Measurements from ENCODE around the gene PDE2A.

The PDE2A gene

DNA sequence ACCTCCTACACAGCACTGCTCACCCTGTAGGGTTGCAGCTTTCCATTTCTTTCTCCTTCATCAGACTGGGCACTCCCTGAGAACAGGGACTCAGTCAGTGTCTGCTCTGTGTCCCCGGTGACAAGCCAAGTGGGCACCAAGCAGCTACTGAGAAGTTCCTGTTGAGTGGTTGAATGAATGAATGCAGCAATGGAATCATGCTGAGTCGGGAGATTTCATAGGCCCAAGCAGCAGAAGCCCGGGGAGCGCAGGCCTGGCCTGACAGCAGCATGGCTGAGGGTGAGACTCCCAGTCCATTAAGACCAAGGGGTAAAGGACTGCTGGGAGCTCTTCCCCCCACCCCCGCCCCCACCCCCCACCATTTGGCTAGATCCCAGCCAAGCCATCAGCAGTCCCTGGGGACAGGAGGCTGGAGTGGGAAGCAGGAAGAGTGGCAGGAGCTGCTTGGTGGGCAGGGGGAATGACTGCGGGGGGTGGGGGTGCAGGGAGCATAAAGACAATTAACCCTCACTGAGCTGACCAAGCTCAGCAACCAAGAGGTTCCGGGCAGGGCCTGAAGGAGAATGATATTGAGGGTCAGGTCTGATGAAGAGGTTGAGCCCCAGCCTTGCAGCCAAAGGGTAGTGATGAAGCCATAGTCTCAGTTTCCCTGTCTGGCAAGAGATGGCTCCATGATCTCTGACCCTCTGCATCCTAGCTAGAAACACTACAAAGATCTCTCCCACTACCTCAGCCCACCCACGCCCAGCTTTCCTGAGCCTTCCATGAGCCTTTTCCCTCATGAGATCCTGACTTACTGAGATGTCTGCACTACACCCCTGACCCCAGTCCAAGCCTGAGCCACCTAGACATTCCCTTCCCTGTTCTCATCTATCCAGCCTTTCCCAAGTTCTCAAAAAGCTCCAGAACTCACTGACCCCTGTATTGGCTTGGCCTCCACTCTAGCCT, 2.8 kb downstream of the PDE2A start:
- Histone ChIP-seq H3K36me3 (replicated peaks) (no peaks in the 10 kb centered on the region), H3K27me3 (ENCODE audit: low read depth) (peaks cover 21% of the 10 kb centered on the region), H3K9me3 (peaks cover 5% of the 10 kb centered on the region; the same call in 1 of the 2 replicates), H3K4me3 (no peak overlapping the region), H3K4me1 (no peaks in the 10 kb centered on the region)
- no peak for DNase-seq (ENCODE audit: low spot score in 2 of 2)
- in situ Hi-C loops (cut with MboI; ENCODE audit: low sequenced_read_pairs), result no loop called here

DNA sequence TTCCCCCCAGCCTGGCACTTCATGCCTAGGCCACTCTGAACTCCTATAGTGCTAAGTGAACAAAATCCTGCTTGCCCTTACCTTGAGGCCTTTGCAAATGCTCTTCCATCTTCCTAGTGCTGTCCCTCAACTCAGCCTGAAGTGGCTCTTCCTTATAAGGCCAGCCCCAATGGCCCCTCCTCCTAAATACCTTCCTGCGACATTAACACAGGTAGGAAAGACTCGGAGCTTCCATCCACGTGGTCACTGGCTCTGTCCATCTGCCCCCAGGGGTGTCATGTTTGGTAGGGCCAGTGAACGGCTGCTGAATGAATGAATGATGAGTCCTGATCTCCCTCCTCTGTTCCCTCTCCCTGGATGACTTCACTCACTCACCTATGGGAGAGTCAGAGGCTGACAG, 4.2 kb downstream of the PDE2A start:
- Histone ChIP-seq H3K36me3 (replicated peaks) (no peaks in the 10 kb centered on the region), H3K4me1 (no peaks in the 10 kb centered on the region), H3K9me3 (peaks cover 5% of the 10 kb centered on the region; the same call in 1 of the 2 replicates), H3K27me3 (ENCODE audit: low read depth) (peaks cover 10% of the 10 kb centered on the region; the same call in 1 of the 2 replicates), H3K4me3 (no peak overlapping the region)
- DNase-seq (ENCODE audit: low spot score in 2 of 2), result no peak
- in situ Hi-C loops (cut with MboI; ENCODE audit: low sequenced_read_pairs), result no loop called here

GRCh38 chr11:72669527-72669926, 4.7 kb downstream of the PDE2A start:
- Histone ChIP-seq H3K4me1 (no peaks in the 10 kb centered on the region), H3K27me3 (ENCODE audit: low read depth) (peaks cover 6% of the 10 kb centered on the region; the same call in 1 of the 2 replicates), H3K9me3 (peaks cover 5% of the 10 kb centered on the region; the same call in 1 of the 2 replicates), H3K4me3 (no peak overlapping the region), H3K36me3 (replicated peaks) (no peaks in the 10 kb centered on the region)
- in situ Hi-C loops (cut with MboI; ENCODE audit: low sequenced_read_pairs), result no loop called here
- DNase-seq (ENCODE audit: low spot score in 2 of 2), result no peak

DNA sequence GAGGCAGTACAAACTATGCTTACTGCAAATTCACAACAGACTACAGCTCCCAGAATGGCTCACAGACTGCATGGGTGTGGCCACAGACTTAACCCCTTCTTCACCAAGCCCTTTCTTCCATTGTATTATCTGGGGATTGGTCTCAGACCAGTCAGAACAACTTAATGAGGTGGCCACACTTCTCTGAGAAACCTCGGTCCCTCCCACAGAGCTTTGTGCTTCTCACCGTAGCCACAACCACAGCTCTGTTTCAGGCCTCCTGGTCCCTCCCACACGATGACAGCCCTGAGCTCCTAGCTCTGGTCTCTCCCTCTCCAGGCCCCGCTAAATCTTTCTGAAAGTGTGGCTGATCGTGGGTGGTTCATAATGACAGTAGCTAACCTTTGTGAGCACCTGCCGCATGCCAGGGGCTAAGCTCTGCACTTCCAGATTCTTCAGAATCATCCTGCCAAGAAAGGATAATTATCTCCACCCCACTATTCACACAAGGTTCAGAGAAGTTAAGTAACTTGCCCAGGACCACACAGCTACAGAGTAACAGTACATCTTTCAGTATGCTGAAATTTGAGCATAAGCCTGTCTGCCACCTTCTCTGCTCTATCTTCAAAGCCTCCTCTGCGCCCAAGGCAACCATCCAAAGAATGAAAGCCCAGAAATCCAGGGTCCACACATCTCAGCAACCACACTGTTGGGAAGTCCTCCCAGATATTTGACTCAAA, 5.4 kb downstream of the PDE2A start:
- H3K27me3 ChIP-seq (ENCODE audit: low read depth), result peaks cover 5% of the 10 kb centered on the region; the same call in 1 of the 2 replicates
- no peak overlapping the region for H3K4me3 ChIP-seq
- in situ Hi-C loops (cut with MboI; ENCODE audit: low sequenced_read_pairs), result no loop called here
- no peak for DNase-seq (ENCODE audit: low spot score in 2 of 2)
- peaks cover 5% of the 10 kb centered on the region; the same call in 1 of the 2 replicates for H3K9me3 ChIP-seq
- no peaks in the 10 kb centered on the region for H3K36me3 ChIP-seq (replicated peaks)
- no peaks in the 10 kb centered on the region for H3K4me1 ChIP-seq

DNA sequence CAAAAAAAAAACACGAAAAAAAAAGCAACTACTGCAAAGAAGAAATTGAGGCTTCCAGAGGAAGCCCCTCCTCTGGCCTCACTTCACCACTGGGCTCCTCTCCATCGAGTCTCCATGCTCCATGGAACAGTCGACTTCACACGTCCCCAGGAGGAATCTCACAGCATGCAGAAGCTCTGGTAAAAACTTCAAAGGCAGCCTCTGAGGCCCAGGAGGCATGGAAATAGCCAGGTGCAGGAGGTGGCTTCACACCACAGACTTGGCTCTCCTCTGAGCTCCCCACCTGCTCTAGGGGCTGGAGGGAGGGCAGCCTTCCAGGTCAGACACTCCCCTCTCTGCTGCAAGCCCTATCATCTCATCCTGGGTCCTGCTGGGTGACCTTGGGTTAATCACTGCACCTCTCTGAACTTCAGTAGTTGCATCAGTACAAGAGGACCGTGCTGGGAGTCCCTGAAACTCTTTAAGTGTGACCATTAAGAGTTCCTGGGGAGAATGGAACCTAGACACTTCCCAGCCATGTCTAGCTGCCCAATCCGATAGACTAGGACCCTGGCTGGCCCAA, 8.2 kb downstream of the PDE2A start:
- Histone ChIP-seq H3K4me1 (no peaks in the 10 kb centered on the region), H3K27me3 (ENCODE audit: low read depth) (peaks cover 11% of the 10 kb centered on the region), H3K9me3 (peaks cover 5% of the 10 kb centered on the region; the same call in 1 of the 2 replicates), H3K4me3 (no peak overlapping the region), H3K36me3 (replicated peaks) (no peaks in the 10 kb centered on the region)
- DNase-seq (ENCODE audit: low spot score in 2 of 2), result no peak
- in situ Hi-C loops (cut with MboI; ENCODE audit: low sequenced_read_pairs), result no loop called here

GRCh38 chr11:72662036-72662435, 12.2 kb downstream of the PDE2A start:
- peaks cover 17% of the 10 kb centered on the region for H3K27me3 ChIP-seq (ENCODE audit: low read depth)
- DNase-seq (ENCODE audit: low spot score in 2 of 2), result no peak
- in situ Hi-C loops (cut with MboI; ENCODE audit: low sequenced_read_pairs), result no loop called here
- H3K36me3 ChIP-seq (replicated peaks), result no peaks in the 10 kb centered on the region
- H3K4me3 ChIP-seq, result no peak overlapping the region
- H3K4me1 ChIP-seq, result no peaks in the 10 kb centered on the region
- H3K9me3 ChIP-seq, result no peaks in the 10 kb centered on the region

DNA sequence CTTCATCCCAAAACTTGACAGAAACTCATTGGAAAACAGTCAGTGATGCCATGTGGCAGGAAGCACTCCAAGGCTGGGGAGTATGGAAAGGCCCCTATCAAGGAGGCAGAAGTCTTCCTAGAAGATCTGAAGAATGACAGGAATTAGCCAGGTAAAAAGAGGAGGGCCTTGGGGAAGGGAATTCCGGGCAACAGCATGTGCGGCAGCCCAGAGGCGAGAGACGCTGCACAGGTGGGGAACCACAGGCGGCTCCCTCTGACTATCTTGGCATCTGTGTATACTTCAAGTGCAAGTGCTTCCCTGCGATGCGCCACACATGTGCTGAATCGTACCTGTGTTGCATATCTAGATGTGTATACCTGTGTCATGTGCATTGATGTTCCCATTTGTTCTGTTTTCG, 12.7 kb downstream of the PDE2A start:
- in situ Hi-C loops (cut with MboI; ENCODE audit: low sequenced_read_pairs), result no loop called here
- Histone ChIP-seq H3K27me3 (ENCODE audit: low read depth) (peaks cover 17% of the 10 kb centered on the region), H3K4me3 (no peak overlapping the region), H3K36me3 (replicated peaks) (no peaks in the 10 kb centered on the region), H3K4me1 (no peaks in the 10 kb centered on the region), H3K9me3 (no peaks in the 10 kb centered on the region)
- DNase-seq (ENCODE audit: low spot score in 2 of 2), result no peak

GRCh38 chr11:72658989-72659640, 15.1 kb downstream of the PDE2A start:
- H3K4me1 ChIP-seq, result no peaks in the 10 kb centered on the region
- no peaks in the 10 kb centered on the region for H3K9me3 ChIP-seq
- H3K27me3 ChIP-seq (ENCODE audit: low read depth), result peaks cover 17% of the 10 kb centered on the region
- H3K36me3 ChIP-seq (replicated peaks), result no peaks in the 10 kb centered on the region
- DNase-seq (ENCODE audit: low spot score in 2 of 2), result no peak
- H3K4me3 ChIP-seq, result no peak overlapping the region
- in situ Hi-C loops (cut with MboI; ENCODE audit: low sequenced_read_pairs), result no loop called here

- Histone ChIP-seq H3K36me3 (replicated peaks) (no peaks in the 10 kb centered on the region), H3K4me3 (no peak overlapping the region), H3K4me1 (no peaks in the 10 kb centered on the region), H3K27me3 (ENCODE audit: low read depth) (peaks cover 15% of the 10 kb centered on the region), H3K9me3 (no peaks in the 10 kb centered on the region)
- no peak for DNase-seq (ENCODE audit: low spot score in 2 of 2)
- in situ Hi-C loops (cut with MboI; ENCODE audit: low sequenced_read_pairs), result no loop called here
These were observed 16.7 kb downstream of the PDE2A start for GRCh38 chr11:72657411-72658100.

DNA sequence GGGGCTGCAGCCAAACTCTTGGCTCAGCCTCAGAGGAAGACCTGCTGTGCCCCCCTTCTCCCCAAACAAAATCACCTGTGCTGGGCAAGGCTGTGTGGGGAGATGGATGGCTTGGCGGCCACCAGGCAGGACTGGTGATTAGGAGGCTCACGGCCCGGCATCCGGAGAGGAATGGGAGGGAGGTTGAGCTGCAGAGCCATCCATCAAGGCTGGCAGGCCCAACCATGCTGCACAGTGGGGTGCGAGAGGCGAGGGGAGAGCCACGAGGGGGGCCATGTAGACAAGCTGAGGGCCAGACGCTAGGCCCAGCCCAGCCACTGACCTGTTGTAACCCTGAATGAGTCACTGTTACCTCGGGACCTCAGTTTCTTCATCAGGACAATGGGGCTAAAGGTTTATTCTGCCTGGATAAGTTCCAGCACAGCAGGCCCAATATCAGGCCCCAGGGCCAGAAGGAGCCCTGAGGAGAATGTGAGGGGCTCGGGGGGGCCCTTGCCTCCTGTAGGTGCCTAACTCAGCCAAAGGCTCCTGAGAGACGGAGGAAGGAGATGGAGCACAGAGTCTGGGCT, 18.2 kb downstream of the PDE2A start:
- in situ Hi-C loops (cut with MboI; ENCODE audit: low sequenced_read_pairs), result no loop called here
- H3K27me3 ChIP-seq (ENCODE audit: low read depth), result peaks cover 6% of the 10 kb centered on the region

GRCh38 chr11:72655014-72655413, 19.2 kb downstream of the PDE2A start:
- Histone ChIP-seq H3K4me1 (no peaks in the 10 kb centered on the region), H3K9me3 (no peaks in the 10 kb centered on the region), H3K4me3 (no peak overlapping the region), H3K27me3 (ENCODE audit: low read depth) (peaks cover 5% of the 10 kb centered on the region), H3K36me3 (replicated peaks) (no peaks in the 10 kb centered on the region)
- in situ Hi-C loops (cut with MboI; ENCODE audit: low sequenced_read_pairs), result no loop called here
- no peak for DNase-seq (ENCODE audit: low spot score in 2 of 2)

More for the DNA sequence above, 18.2 kb downstream of the PDE2A start:
- DNase-seq (ENCODE audit: low spot score in 2 of 2), result no peak
- H3K4me3 ChIP-seq, result no peak overlapping the region
- H3K4me1 ChIP-seq, result no peaks in the 10 kb centered on the region
- H3K36me3 ChIP-seq (replicated peaks), result no peaks in the 10 kb centered on the region
- H3K9me3 ChIP-seq, result no peaks in the 10 kb centered on the region

- Histone ChIP-seq H3K9me3 (no peaks in the 10 kb centered on the region), H3K27me3 (ENCODE audit: low read depth) (peaks cover 2% of the 10 kb centered on the region), H3K36me3 (replicated peaks) (no peaks in the 10 kb centered on the region), H3K4me3 (no peak overlapping the region), H3K4me1 (no peaks in the 10 kb centered on the region)
- in situ Hi-C loops (cut with MboI; ENCODE audit: low sequenced_read_pairs), result no loop called here
- DNase-seq (ENCODE audit: low spot score in 2 of 2), result no peak
These were observed 20.6 kb downstream of the PDE2A start for GRCh38 chr11:72653649-72654048.

All from HAP-1 (cell line).